ENCODE data around the gene ACADSB.

GRCh38 chr10:123103944-123104343, 95.1 kb downstream of the ACADSB start:
- TF ChIP-seq CTCF (IDR thresholded peaks at IDR 0.05) (no peak), EZH2 (IDR thresholded peaks at IDR 0.05) (no peak)

Measured in neural progenitor cell (in vitro differentiated cells).